ENCODE measurements around the gene KSR1.

- TF ChIP-seq, protein P1, sequence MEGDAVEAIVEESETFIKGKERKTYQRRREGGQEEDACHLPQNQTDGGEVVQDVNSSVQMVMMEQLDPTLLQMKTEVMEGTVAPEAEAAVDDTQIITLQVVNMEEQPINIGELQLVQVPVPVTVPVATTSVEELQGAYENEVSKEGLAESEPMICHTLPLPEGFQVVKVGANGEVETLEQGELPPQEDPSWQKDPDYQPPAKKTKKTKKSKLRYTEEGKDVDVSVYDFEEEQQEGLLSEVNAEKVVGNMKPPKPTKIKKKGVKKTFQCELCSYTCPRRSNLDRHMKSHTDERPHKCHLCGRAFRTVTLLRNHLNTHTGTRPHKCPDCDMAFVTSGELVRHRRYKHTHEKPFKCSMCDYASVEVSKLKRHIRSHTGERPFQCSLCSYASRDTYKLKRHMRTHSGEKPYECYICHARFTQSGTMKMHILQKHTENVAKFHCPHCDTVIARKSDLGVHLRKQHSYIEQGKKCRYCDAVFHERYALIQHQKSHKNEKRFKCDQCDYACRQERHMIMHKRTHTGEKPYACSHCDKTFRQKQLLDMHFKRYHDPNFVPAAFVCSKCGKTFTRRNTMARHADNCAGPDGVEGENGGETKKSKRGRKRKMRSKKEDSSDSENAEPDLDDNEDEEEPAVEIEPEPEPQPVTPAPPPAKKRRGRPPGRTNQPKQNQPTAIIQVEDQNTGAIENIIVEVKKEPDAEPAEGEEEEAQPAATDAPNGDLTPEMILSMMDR (IDR thresholded peaks at IDR 0.05) = no peak
- TF ChIP-seq POLR2A (IDR thresholded peaks at IDR 0.05) (no peak), POLR2AphosphoS5 (IDR thresholded peaks at IDR 0.05) (no peak)
These were observed 2.2 kb upstream of the KSR1 start for GRCh38 chr17:27454089-27454488.

Measured in breast epithelium (tissue), 3 donors.